HG03025 (cell line): ENCODE results near the gene MAP3K20.
"Not testable (repeated sequence)": the region's sequence is repeated elsewhere in the genome, so short reads cannot be mapped to it uniquely, and the experiment has no call there.

ENCODE experiments used
- ATAC-seq: cut with Tn5 transposase; IDR thresholded peaks from one replicate; pipeline ENCODE4 v1.9.1; 2021; ENCODE audit warnings: mild to moderate bottlenecking, moderate library complexity; ENCODE audit not compliant: unreplicated experiment, low FRiP score

MAP3K20 gene

DNA sequence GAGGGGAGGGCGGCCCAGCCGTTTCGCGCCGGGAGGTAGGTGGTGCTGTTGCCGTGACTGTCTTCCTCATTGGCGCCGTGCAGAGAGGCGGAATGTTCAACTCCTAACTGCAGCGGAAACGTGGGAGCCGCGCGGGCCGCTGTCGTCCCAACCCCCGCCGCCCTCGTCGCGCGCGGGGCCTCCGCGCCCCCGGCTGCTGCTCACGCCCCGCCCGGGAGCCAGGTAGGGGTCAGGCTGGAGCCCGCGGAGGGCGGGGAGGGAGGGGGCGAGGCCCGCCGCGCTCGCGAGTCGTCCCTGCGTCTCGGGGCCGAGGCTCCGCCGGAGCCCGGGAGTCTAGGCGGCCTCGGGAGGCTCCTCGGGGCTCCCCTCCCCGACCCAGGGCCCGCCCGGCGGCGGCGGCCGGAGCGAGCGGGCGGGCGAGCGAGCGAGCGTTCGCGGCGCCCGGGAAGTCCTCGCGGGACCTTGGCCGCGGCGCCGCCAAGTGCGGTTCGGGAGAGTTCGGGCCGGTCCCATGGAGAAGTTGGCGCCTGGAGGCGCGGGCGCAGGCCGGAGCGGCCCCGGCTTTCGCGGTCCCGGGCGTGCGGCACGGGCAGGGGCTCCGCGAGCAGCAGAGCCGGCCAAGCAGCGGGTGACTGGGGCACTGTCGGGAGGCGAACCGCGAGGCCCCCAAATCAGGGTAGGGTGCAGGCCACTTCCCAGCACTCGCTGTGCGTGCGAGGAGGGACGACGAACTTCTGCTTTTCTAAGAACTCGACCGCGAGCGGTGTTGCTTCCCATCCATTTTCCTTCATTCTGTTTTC lies at the start of gene MAP3K20:
Gene MAP3K20, plus strand, starts transcription at position 66 of the 800 bp plus-strand sequence. CDS start 15,186 bp downstream, outside the sequence.
- ATAC-seq: peak; percentile 63

DNA sequence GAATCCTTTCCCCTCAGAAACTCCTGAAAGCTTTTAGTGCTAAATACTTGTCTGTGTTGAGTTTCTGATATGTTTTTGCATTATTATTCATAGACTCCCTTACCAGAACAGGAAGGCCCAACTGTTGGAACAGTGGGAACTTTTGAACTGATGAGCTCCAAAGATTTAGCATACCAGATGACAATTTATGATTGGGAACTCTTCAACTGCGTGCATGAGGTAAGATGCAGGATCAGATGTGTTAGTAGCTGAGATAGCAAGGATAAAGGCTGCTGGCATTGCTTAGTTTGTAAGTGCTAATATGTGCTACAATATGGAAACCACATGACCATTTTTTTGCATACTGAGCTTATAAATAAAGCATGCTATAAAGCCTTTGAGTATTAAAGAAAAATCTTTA lies 49.2 kb upstream of the MAP3K20 start:
- no peak for ATAC-seq

DNA sequence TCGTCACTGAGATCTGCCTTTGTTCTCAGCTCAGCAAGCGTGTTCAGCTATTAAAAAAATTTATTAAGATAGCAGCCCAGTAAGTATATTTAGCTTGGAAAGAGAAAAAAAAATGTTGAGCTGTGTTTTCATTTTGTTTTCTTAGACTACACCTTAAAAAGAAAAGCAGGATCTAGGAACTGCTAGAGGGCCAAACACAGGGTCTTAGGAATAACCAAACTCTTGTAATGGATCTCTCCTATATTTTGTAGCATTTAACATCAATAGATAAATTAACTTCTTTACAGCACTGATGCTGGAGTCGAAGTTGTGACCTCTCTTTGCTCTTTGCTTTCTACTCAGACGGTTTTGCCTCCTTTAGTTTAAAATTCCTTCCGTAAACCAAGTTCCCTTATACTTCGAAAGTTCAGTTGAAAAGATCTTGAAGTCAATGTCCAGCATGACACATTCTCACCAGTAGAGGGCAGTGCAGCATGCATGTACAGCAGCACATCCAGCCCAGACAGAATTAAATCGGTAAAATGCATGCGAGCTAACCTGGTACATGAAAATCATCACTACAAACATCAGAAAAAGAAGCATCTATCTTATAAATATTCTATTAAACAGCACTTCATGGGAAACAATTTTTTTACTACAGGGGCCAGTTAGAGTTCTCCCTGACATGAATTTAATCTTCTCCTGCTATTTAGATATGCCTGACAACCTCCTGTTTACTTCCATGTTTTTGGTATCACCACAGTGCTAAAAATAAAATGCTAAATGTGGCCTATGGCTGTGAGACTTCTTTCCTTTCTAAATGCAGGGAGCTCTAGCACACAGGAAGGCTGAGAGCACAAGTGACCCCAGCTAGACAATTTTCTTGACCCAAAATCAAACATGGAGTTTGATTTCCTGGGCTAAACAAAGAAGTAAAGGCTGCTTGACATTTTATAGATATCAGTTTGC lies 48.2 kb upstream of the MAP3K20 start:
- no peak for ATAC-seq

DNA sequence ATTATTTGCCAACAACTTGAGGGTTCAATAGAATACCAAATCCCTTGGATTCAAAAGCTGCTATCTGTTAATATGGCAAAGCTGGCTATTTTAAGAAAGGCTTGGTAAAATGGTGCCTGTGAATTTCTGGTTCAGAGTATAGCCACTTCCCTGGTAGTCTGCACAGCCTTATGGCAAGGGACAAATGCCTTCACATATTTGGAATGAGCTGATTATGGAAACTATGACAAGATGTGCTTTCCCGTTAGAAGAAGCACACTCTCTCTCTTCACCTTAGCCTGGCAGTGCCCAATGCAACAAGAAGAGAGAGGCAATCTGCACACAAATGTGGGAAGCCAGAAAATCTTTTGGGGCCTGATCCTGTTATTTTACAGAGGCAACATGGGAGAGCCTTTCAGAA lies 47.5 kb upstream of the MAP3K20 start:
- no peak for ATAC-seq

DNA sequence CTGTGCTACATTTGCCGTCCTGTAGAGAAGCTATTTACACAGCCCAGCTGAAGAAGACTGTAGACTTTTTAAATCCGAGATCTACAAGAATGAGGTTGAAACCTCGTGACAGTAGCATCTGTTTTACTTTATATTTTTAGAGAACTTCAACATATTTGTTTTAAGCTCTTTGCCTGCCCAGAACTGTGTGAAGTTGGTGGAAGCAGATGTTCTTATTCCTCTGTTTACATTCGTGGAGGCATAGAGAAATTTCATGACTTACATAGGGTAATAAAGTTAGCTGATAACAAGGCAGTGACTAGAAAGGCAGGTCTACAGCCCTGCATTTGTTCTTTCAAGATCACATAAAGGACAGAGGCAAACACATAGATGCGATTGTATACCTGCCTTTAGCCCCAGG lies 47.0 kb upstream of the MAP3K20 start:
- no peak for ATAC-seq

DNA sequence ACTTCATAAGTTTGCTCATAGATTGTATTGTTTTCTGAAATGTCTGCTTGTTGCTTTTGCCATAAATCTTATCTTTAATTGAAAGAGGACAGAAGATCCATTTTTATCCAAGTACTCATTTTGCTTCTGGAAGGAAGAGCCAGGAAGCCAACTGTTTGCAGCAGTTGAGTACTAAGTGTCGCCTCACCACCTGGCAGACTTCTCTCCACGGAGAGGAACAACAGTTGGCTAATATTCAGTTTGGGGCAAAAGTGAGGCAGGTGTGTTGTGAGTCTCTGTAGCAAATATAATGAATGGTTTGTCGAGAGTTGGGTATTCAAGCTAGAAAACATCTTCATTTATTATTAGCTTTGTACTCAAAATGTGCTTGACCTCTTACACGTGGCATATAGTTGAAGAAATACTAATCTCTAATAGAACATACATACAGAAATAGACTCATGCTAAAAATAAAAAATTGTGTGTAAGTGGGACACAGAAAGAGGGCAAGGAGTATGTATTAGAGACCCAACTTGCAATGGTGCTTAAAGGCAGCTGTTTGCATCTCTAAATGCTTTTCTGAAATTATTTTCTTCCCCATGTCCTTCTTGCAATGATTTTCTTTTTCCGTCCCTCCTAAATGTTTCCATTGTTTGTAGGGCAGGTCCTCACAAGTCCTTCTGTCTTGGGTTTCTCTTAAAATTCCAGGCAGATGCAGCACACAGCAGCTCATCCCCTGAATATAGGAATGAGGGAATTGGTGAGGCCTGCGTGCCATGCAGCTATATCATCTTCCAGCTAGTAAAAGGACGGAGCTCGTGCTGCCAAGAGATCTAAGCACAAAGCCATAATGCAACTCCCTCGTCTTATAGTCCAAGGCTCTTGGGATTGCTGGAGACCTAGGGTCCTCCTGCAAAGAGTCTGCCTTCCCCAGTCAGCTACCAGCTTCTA lies 44.8 kb upstream of the MAP3K20 start:
- ATAC-seq: no peak

DNA sequence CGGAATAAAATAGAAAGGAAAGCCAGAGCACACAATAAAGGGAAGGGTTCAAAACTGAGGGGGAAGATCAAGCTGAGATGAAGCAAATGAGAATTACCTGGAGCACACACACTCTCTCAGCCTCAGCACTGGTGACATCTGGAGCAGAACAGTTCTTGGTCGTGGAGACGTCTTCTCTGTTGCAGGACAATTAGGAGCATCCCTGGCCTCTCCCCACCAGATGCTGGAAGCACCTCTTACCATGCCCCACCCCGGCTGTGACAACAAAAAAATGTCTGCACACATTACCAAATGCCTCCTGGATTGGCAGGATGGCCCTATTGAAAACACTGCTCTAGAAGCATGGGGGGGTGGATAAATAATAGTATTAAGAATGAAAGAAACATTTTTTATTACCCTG lies 43.6 kb upstream of the MAP3K20 start:
- ATAC-seq: no peak

DNA sequence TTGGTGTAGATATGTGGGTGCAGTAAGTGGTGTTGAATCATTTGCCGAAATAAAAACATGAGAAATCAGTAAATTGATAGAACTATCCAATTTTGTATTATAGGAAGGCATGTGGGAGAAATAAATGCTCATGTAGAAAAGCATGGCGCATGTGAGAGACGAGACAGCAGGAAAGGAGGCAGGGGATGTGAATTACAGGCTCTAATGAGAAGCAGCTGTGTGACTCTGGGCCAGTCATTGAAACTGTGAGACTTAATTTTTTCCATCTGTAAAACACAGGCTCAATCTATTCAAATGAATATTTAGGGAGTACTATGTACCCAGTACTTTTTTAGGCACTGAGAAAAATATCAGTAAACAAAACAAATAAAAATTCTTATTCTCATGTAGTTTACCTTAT lies 42.6 kb upstream of the MAP3K20 start:
- ATAC-seq: no peak

DNA sequence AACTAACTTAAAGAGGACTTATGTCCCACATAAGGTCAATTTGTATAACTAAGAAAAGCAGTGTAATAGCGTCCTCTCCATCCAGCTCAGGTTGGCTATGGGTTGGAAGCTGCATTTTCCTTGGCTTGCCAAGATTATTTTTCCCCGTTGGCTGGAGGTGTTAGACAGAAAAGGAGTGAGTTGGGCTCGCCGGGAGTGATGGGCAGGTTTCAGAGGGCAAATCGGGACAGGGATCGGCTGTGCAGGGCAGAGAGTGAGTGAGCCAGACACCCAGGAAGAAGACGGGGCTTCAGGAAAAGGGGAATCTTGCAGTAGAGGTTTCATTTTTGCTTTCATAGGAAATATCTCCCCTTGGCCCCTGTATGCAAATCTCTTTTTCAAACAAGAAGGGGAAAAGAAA lies 41.5 kb upstream of the MAP3K20 start:
- no peak for ATAC-seq

DNA sequence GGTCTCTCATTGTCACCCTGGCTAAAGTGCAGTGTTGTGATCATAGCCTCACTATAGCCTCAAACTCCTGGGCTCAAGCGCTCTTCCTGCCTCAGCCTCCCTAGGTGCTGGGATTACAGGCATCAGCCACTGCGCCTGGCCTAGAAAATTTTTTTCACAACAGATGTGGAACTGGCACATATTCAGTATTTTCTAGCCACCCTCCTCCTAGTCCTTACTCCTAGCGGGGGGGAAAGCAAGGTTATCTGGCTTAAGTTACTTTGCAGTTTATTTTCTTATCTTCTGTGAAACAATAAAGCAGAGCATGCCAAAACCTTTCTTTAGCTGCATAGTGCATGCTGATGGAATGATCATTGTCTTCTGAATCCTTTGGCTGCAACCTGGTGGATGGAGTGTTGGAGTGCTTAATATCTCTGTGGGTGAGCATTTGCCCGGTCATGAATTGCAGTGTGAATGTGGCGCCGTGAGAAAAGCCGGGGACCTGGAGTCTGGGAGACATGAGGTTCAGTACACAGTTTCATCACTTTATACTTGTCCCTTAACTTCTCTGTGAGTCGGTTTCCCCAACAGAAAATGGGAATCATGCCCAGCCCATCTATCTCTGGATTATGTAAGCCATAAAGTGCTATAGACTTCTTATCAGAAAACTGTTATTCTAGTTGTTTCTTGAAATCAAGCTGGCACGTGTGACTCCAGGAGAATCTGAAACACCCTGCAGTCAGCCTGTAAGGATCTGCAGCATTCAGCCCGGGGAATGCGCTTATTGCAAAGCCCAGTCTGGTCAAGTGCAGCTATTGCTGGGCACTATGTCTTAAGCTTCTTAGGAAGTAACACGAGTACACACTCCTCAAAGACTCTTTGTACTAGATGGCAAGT lies 38.2 kb upstream of the MAP3K20 start:
- no peak for ATAC-seq

DNA sequence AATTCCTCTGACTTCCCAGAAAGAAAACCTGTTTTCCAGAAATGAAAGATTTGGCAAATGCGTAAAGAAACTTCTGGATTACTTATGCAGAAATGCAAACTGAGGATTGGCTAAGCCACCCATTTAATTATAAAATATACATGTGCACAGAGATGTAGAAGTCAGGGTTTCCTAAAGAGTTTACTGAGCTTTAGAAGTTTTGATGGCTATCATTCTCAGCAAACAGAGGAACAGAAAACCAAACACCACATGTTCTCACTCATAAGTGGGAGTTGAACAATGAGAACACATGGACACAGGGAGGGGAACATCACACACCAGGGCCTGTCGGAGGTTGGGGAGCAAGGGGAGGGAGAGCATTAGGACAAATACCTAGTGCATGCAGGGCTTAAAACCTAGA lies 37.4 kb upstream of the MAP3K20 start:
- not testable (repeated sequence) for ATAC-seq

DNA sequence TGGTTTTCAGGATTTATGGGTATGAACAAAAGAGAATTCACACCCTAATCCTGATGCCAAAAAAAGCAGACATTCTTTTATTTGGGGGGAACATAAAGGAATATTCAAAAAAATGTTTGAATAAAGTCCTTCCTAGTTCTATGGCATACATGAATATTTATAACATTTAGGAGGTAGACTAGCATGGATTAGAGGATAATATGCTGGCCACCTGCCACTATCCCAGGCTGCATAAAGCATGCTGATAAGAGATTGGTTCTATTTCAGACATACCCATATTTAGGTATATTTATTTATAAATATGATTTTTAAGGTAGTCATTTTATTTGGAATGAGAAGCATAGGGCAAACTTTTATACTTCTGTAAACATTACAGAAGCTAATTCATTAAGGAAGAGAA lies 34.9 kb upstream of the MAP3K20 start:
- ATAC-seq: no peak

DNA sequence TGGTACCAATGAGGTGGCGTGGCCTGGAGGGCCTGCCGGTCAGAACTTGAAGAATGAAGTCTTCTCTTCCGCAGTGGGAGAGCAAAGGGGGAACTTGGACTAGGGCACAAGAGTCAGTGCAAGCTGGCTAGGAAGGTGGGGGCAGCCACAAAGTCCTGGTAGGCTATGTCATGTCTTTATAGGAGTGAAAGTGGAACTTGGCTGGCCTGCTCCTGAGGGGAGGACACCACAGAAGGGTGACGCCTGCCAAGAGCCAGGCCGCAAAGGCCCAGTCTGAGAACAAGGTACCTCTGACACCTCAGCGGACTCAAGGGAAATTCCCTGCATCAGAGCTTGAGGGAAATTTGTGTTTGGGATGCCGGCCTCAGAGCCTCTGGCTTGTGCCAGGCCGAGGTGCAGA lies 32.2 kb upstream of the MAP3K20 start:
- no peak for ATAC-seq

DNA sequence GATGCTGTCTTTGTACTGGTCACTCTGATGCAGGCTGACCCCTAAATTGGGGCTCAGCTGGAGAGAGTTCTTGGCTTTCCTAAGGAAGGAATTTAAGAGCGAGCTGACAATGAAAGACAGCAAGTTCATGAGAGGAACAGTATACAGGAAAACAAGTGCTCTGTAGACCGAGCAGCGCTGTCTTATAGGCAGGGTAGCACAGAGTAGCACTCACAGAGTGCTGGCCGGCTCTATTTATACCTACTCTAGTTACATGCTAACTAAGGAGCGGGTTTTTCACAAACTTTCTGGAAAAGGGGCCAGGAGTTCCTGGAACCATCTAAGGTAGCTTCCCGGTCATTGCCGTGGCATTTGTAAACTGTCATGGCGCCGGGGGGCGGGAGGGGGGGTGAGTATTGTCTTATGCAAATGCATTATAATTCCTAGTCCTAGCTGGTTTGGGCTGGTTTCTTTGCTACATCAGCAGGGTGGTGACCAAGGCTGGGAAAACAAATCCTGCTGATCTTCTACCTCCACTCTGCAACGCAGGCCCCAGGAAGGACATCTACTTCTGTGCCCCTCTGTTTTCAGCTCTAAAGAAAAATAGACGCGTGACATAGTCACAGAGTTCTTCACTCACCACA lies 31.6 kb upstream of the MAP3K20 start:
- no peak for ATAC-seq

DNA sequence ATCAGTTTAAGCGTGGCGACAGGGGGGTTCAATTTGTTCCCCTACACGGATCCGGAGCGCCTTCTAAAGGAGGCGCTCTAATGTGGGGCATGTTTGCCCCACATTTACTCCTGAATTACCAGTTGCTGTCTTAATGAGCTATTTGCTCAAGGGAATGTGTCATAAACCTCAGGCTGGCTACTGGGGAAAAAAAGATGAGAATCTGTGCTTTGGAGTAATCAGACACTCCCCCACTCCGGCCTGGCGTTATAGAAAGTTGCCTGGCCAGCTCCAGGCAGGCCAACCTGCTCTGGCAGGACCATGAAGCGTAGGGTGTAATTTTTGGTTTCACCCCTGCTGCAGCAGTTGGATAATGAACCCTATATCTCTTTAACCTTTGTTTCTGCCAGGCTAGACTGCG lies 31.0 kb upstream of the MAP3K20 start:
- ATAC-seq: no peak

DNA sequence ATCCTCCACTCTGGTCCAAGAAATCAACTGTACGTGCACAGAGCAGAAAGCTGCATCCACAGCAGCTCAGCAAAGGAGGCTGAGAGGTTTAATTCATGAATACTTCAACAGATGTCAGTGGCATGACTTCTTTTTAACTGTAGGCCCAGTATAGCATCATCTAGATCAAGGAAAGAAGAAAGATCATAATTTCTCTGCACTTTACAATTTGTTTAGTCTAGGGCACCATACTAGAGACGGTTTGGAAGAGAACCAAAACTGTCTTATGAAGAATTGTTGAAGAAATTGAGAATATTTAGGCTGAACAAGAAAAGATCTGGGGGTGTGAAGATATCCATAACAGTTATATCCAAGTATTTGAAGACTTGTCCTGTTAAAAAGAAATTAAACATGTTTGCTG lies 30.5 kb upstream of the MAP3K20 start:
- no peak for ATAC-seq

DNA sequence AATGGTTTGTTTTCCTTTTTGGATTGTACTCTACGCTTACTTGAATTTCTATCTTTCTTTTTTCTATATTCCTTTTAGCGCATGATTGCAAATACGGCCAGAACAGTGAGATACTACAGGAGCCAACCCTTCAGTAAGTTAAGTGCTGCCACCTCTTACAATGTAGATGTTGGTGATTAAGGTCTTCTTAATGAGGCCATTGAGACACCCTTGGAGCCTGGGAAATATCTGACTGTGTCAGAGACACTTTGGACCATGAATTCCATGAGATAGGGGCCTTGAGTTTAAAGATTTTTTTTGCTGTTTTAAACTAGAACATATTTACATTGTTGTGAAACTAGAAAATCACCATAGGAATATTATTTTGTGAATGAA lies 27.1 kb upstream of the MAP3K20 start:
- no peak for ATAC-seq

DNA sequence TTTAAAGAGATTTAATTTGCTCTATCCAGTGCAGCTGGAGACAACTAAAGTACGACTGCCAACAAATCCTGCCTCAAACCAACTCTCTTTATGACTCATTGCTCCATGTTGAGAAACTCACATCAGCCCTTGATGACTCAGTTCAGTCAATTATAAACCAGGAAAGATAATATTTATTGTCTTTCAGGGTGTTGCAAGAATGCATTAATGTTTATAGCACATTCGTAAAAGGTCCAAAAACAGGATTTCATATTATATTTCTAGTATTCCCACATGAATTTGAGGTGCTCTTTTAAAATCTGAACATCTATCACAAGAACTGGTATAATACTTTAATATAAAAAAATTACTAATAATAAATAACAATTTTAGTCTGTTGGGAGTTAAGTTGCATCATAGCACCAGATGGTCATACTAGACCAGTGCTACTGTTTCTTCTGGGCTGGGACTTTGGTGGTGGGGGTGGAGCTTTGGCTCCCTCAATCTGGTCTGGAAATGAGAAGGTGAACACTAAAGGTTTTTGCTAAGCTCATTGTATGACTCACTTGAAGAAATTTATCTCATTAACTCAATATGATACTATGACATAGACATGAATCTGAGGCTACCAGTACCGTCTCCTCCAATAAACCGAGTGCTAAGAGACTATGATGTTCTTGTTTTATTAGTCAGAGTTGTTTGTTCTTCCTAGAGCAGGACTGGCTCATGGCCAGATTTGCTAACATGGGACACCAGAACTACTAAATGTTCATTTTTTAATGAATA lies 26.6 kb upstream of the MAP3K20 start:
- no peak for ATAC-seq
